H9 (cell line): ENCODE data around the gene FBLN1. TPM values are rescaled to one million over a fixed set of nuclear protein-coding genes. Genes with fewer than 3 reads are reported as not detected.

Source experiments
- DNase-seq: peaks from one replicate; pipeline ENCODE4 v3.0.0-alpha.2; 2017
- H2AFZ ChIP-seq: one replicate; pipeline ENCODE4 v1.6.1; 2013; ENCODE audit warnings: mild to moderate bottlenecking, low read length, control low read depth, moderate library complexity
- H2AK5ac ChIP-seq: 2 replicates; pipeline ENCODE4 v1.6.1; 2013; ENCODE audit warnings: low read length, control low read depth, mixed read lengths; ENCODE audit not compliant: insufficient read length
- H2BK120ac ChIP-seq: one replicate; pipeline ENCODE4 v1.6.1; 2013; ENCODE audit warnings: low read depth, mild to moderate bottlenecking, low read length, control low read depth, inconsistent platforms; ENCODE audit not compliant: poor library complexity, severe bottlenecking
- H2BK12ac ChIP-seq: 2 replicates; pipeline ENCODE4 v1.6.1; 2013; ENCODE audit warnings: low read length, control low read depth, mixed read lengths, low read depth; ENCODE audit not compliant: insufficient read length
- H2BK15ac ChIP-seq: 2 replicates; pipeline ENCODE4 v1.6.1; 2013; ENCODE audit warnings: low read depth, low read length, control low read depth
- H2BK20ac ChIP-seq: one replicate; pipeline ENCODE4 v1.6.1; 2013; ENCODE audit warnings: low read depth, mild to moderate bottlenecking, low read length, control low read depth, inconsistent platforms; ENCODE audit not compliant: poor library complexity, severe bottlenecking
- H2BK5ac ChIP-seq: 2 replicates; pipeline ENCODE4 v1.6.1; 2013; ENCODE audit warnings: low read length, control low read depth, mixed read lengths; ENCODE audit not compliant: insufficient read length
- H3K14ac ChIP-seq: 2 replicates; pipeline ENCODE4 v1.6.1; 2013; ENCODE audit warnings: low read length, control low read depth; ENCODE audit not compliant: insufficient read depth
- H3K18ac ChIP-seq: 2 replicates; pipeline ENCODE4 v1.6.1; 2013; ENCODE audit warnings: low read depth, mild to moderate bottlenecking, mixed read lengths, low read length, control low read depth; ENCODE audit not compliant: insufficient read length
- H3K23ac ChIP-seq: 2 replicates; pipeline ENCODE4 v1.6.1; 2013; ENCODE audit warnings: low read length, control low read depth, mixed read lengths, low read depth; ENCODE audit not compliant: insufficient read length
- H3K23me2 ChIP-seq: 2 replicates; pipeline ENCODE4 v1.6.1; 2013; ENCODE audit warnings: low read depth, mild to moderate bottlenecking, mixed read lengths, low read length, control low read depth; ENCODE audit not compliant: insufficient read length, poor library complexity, severe bottlenecking
- H3K27ac ChIP-seq: 2 replicates; pipeline ENCODE4 v1.5.1; 2013; ENCODE audit warnings: low read length, control low read depth, mixed read lengths, low read depth; ENCODE audit not compliant: insufficient read length
- H3K27me3 ChIP-seq: 2 replicates; pipeline ENCODE4 v1.6.1; 2013; ENCODE audit warnings: low read length, control low read depth, inconsistent platforms; ENCODE audit not compliant: insufficient read depth
- H3K4ac ChIP-seq: 2 replicates; pipeline ENCODE4 v1.6.1; 2013; ENCODE audit warnings: low read depth, mild to moderate bottlenecking, control low read depth, inconsistent platforms, low read length, moderate library complexity
- H3K4me1 ChIP-seq: 2 replicates; pipeline ENCODE4 v1.6.1; 2013; ENCODE audit warnings: low read length, control low read depth, inconsistent platforms; ENCODE audit not compliant: insufficient read depth
- H3K4me2 ChIP-seq: 2 replicates; pipeline ENCODE4 v1.6.1; 2013; ENCODE audit warnings: low read length, control low read depth, mixed read lengths; ENCODE audit not compliant: insufficient read length, insufficient read depth
- H3K56ac ChIP-seq: 2 replicates; pipeline ENCODE4 v1.6.1; 2013; ENCODE audit warnings: low read depth, mild to moderate bottlenecking, mixed read lengths, low read length, control low read depth; ENCODE audit not compliant: insufficient read length
- H3K79me1 ChIP-seq: 2 replicates; pipeline ENCODE4 v1.6.1; 2013; ENCODE audit warnings: low read depth, mild to moderate bottlenecking, moderate library complexity, low read length, control low read depth, inconsistent platforms; ENCODE audit not compliant: insufficient read depth, poor library complexity, severe bottlenecking
- H3K79me2 ChIP-seq: 2 replicates; pipeline ENCODE4 v1.6.1; 2013; ENCODE audit warnings: low read length, control low read depth, inconsistent platforms; ENCODE audit not compliant: insufficient read depth
- H3K9ac ChIP-seq: 2 replicates; pipeline ENCODE4 v1.6.1; 2013; ENCODE audit warnings: low read length, control low read depth, mixed read lengths; ENCODE audit not compliant: insufficient read length; ENCODE audit errors: extremely low read depth
- H3K9me3 ChIP-seq: one replicate; pipeline ENCODE4 v1.6.1; 2013; ENCODE audit warnings: low read depth, low read length, inconsistent platforms; ENCODE audit not compliant: control insufficient read depth
- H3T11ph ChIP-seq: one replicate; pipeline ENCODE4 v1.6.1; 2013; ENCODE audit warnings: mild to moderate bottlenecking, low read length, control low read depth, inconsistent platforms
- H4K20me1 ChIP-seq: one replicate; pipeline ENCODE4 v1.6.1; 2013; ENCODE audit not compliant: control insufficient read depth, insufficient read length, insufficient read depth
- H4K5ac ChIP-seq: 2 replicates; pipeline ENCODE4 v1.6.1; 2013; ENCODE audit warnings: low read depth, mild to moderate bottlenecking, mixed read lengths, low read length, control low read depth; ENCODE audit not compliant: insufficient read length
- H4K8ac ChIP-seq: replicated peaks from 2 replicates; pipeline ENCODE4 v1.6.1; 2013; ENCODE audit warnings: low read length, control low read depth, mixed read lengths, low read depth; ENCODE audit not compliant: insufficient read length
- H4K91ac ChIP-seq: 2 replicates; pipeline ENCODE4 v1.6.1; 2013; ENCODE audit warnings: low read depth, mild to moderate bottlenecking, moderate library complexity, mixed read lengths, low read length, control low read depth; ENCODE audit not compliant: insufficient read length
- H3K27ac Mint-ChIP-seq, 3 experiments: 2 replicates in 2 of 3; 3 replicates in 1 of 3; pipeline ENCODE4 v1.8.0; 2020 to 2021; ENCODE audit warnings: mixed read lengths in 3 of 3, mild to moderate bottlenecking in 1 of 3, moderate library complexity in 1 of 3
- H3K27me3 Mint-ChIP-seq: 2 replicates; pipeline ENCODE4 v1.8.0; 2021; ENCODE audit warnings: low read depth, mild to moderate bottlenecking, moderate library complexity, mixed read lengths
- H3K36me3 Mint-ChIP-seq, 3 experiments: 2 replicates in 2 of 3; 3 replicates in 1 of 3; pipeline ENCODE4 v1.8.0; 2020 to 2021; ENCODE audit warnings: low read depth in 3 of 3, mixed read lengths in 3 of 3; ENCODE audit not compliant: insufficient read depth in 1 of 3
- H3K4me1 Mint-ChIP-seq, 2 experiments: 2 replicates each; pipeline ENCODE4 v1.8.0; 2020; ENCODE audit warnings: mixed read lengths in 2 of 2
- H3K4me3 Mint-ChIP-seq, 2 experiments: 2 replicates in 1 of 2; 3 replicates in 1 of 2; pipeline ENCODE4 v1.8.0; 2020 to 2021; ENCODE audit warnings: mild to moderate bottlenecking in 2 of 2, mixed read lengths in 2 of 2, moderate library complexity in 1 of 2
- H3K9me3 Mint-ChIP-seq, 2 experiments: 2 replicates in 1 of 2; 3 replicates in 1 of 2; pipeline ENCODE4 v1.8.0; 2020; ENCODE audit warnings: mild to moderate bottlenecking in 2 of 2, mixed read lengths in 2 of 2, moderate library complexity in 1 of 2
- WGBS: extraction: QIAGEN DNeasy Blood & Tissue Kit; methylation state at CpG from one replicate; pipeline ENCODE4 v1.1.7; 2013; ENCODE audit warnings: missing lambda C conversion rate, low lambda C conversion rate, mixed read lengths; ENCODE audit not compliant: insufficient read length; ENCODE audit errors: extremely low coverage; 5-methylcytosine and 5-hydroxymethylcytosine counted together
- total RNA-seq: library from RNA; stranded (reverse); gene quantifications from 2 replicates; pipeline ENCODE4 v1.2.1, GENCODE V29; 2021
- TF ChIP-seq, protein P1 (sequence below): fragments of 200-600 bp; sonication (generic); conservative IDR thresholded peaks from 3 replicates; pipeline ENCODE4 v1.8.0; 2021; ENCODE audit warnings: antibody characterized with exemption, mild to moderate bottlenecking

The FBLN1 gene
- total RNA-seq, 1 experiment from 2014 or later = 140 TPM

DNA sequence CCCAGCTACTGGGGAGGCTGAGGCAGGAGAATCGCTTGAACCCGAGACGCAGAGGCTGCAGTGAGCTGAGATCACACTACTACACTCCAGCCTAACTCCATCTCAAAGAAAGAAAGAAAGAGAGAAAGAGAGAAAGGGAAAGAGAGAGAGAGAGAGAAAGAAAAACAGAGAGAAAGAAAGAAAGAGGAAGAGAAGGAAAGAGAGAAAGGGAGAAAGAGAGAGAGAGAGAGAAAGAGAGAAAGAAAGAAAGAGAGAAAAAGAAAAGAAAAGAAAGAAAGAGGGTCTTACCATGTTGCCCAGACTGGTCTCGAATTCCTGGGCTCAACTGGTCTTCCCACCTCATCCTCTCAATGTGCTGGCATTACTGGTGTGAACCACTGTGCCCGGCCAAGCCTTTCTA lies 22.3 kb downstream of the FBLN1 start:
- no peak overlapping the region for H3K4me2 ChIP-seq
- no peak overlapping the region for H4K91ac ChIP-seq
- no peak overlapping the region for H2AK5ac ChIP-seq
- H3K27ac ChIP-seq = no peak overlapping the region
- H4K5ac ChIP-seq = no peak overlapping the region
- H2BK15ac ChIP-seq = no peak overlapping the region
- no peak overlapping the region for H3K14ac ChIP-seq
- peaks cover 11 to 75% (median 63%) of the 10 kb centered on the region in 3 experiments; a peak in 6 of 7 replicates for H3K36me3 Mint-ChIP-seq
- no peaks in the 10 kb centered on the region for H4K20me1 ChIP-seq
- no peaks in the 10 kb centered on the region for H3K79me2 ChIP-seq
- no peak overlapping the region for H2BK20ac ChIP-seq
- peak overlapping the region in 1 of 3 experiments; percentile 21; a peak in 1 of 7 replicates for H3K27ac Mint-ChIP-seq
- H3K4me3 Mint-ChIP-seq = no peak overlapping the region
- no peak overlapping the region for H3K4ac ChIP-seq
- H3K4me1 Mint-ChIP-seq = peaks cover 2 to 3% of the 10 kb centered on the region in 2 experiments; a peak in 1 of 4 replicates
- no peak overlapping the region for H3K9ac ChIP-seq
- DNase-seq = no peak
- H3K56ac ChIP-seq = no peak overlapping the region
- TF ChIP-seq, protein P1, sequence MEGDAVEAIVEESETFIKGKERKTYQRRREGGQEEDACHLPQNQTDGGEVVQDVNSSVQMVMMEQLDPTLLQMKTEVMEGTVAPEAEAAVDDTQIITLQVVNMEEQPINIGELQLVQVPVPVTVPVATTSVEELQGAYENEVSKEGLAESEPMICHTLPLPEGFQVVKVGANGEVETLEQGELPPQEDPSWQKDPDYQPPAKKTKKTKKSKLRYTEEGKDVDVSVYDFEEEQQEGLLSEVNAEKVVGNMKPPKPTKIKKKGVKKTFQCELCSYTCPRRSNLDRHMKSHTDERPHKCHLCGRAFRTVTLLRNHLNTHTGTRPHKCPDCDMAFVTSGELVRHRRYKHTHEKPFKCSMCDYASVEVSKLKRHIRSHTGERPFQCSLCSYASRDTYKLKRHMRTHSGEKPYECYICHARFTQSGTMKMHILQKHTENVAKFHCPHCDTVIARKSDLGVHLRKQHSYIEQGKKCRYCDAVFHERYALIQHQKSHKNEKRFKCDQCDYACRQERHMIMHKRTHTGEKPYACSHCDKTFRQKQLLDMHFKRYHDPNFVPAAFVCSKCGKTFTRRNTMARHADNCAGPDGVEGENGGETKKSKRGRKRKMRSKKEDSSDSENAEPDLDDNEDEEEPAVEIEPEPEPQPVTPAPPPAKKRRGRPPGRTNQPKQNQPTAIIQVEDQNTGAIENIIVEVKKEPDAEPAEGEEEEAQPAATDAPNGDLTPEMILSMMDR = no peak
- H2BK5ac ChIP-seq = no peak overlapping the region
- H2AFZ ChIP-seq = no peak overlapping the region
- no peaks in the 10 kb centered on the region for H3K27me3 ChIP-seq
- H3K4me1 ChIP-seq = no peaks in the 10 kb centered on the region; the same call in 1 of the 2 replicates
- H2BK12ac ChIP-seq = no peak overlapping the region
- no peak overlapping the region for H3K18ac ChIP-seq
- no peaks in the 10 kb centered on the region for H3K23me2 ChIP-seq
- WGBS = no CpG with 5 or more reads among the region's 5 CpGs
- no peak overlapping the region for H3T11ph ChIP-seq
- no peaks in the 10 kb centered on the region for H3K9me3 ChIP-seq
- H3K9me3 Mint-ChIP-seq = no peaks in the 10 kb centered on the region
- H2BK120ac ChIP-seq = no peak overlapping the region
- H3K27me3 Mint-ChIP-seq = no peaks in the 10 kb centered on the region
- no peaks in the 10 kb centered on the region for H3K79me1 ChIP-seq
- no peak overlapping the region for H4K8ac ChIP-seq
- H3K23ac ChIP-seq = no peak overlapping the region
